Endodermal cell (in vitro differentiated cells): ENCODE results near the gene KIAA1217. TPM values are rescaled to one million over a fixed set of nuclear protein-coding genes. Genes with fewer than 3 reads are reported as not detected.

Experiments used
- DNase-seq: peaks from one replicate; pipeline ENCODE4 v3.0.0-alpha.2; 2017
- H3K27ac ChIP-seq: 2 replicates; pipeline ENCODE4 v1.5.1; 2013; ENCODE audit warnings: mild to moderate bottlenecking, low read depth, low read length, moderate library complexity
- H3K27me3 ChIP-seq: 2 replicates; pipeline ENCODE4 v1.6.1; 2013; ENCODE audit warnings: mild to moderate bottlenecking, low read length, moderate library complexity; ENCODE audit not compliant: insufficient read depth, control insufficient read depth, poor library complexity, severe bottlenecking
- H3K36me3 ChIP-seq: 2 replicates; pipeline ENCODE4 v1.7.0; 2013; ENCODE audit warnings: mild to moderate bottlenecking, low read length, moderate library complexity; ENCODE audit not compliant: control insufficient read depth, insufficient read depth
- H3K4me1 ChIP-seq: one replicate; pipeline ENCODE4 v1.7.0; 2013; ENCODE audit warnings: low read length; ENCODE audit not compliant: control insufficient read depth, insufficient read depth
- H3K4me3 ChIP-seq: 2 replicates; pipeline ENCODE4 v1.5.1; 2013; ENCODE audit warnings: mild to moderate bottlenecking, low read length, moderate library complexity
- H3K9ac ChIP-seq: 2 replicates; pipeline ENCODE4 v1.6.1; 2013; ENCODE audit warnings: mild to moderate bottlenecking, low read length, moderate library complexity; ENCODE audit not compliant: poor library complexity, severe bottlenecking; ENCODE audit errors: extremely low read depth
- H3K9me3 ChIP-seq: 2 replicates; pipeline ENCODE4 v1.6.1; 2013; ENCODE audit warnings: mild to moderate bottlenecking, low read length, moderate library complexity; ENCODE audit not compliant: control insufficient read depth
- H3K27ac Mint-ChIP-seq: 2 replicates; pipeline ENCODE4 v1.8.0; 2020; ENCODE audit warnings: mixed read lengths
- H3K27me3 Mint-ChIP-seq: 2 replicates; pipeline ENCODE4 v1.8.0; 2021; ENCODE audit warnings: mild to moderate bottlenecking, mixed read lengths; ENCODE audit not compliant: insufficient read depth
- H3K36me3 Mint-ChIP-seq: 2 replicates; pipeline ENCODE4 v1.8.0; 2020; ENCODE audit warnings: low read depth, mixed read lengths
- H3K4me1 Mint-ChIP-seq: 2 replicates; pipeline ENCODE4 v1.8.0; 2020; ENCODE audit warnings: mixed read lengths
- H3K4me3 Mint-ChIP-seq: 2 replicates; pipeline ENCODE4 v1.8.0; 2020; ENCODE audit warnings: mild to moderate bottlenecking, moderate library complexity, mixed read lengths
- H3K9me3 Mint-ChIP-seq: 2 replicates; pipeline ENCODE4 v1.8.0; 2020; ENCODE audit warnings: mild to moderate bottlenecking, mixed read lengths
- CTCF ChIP-seq: fragments of 200-600 bp; sonication (generic); conservative IDR thresholded peaks from 2 replicates; pipeline ENCODE4 v1.5.0; 2021; ENCODE audit warnings: antibody characterized with exemption, mild to moderate bottlenecking
- WGBS, 2 experiments: methylation state at CpG; one replicate each; pipeline versions ENCODE4 v1.1.5 to v1.1.7; 2013; ENCODE audit warnings: missing lambda C conversion rate in 2 of 2, mixed read lengths in 1 of 2; ENCODE audit not compliant: insufficient coverage in 1 of 2, insufficient read length in 1 of 2; 5-methylcytosine and 5-hydroxymethylcytosine counted together
- total RNA-seq, 2 donors: library from RNA; stranded (reverse); fragmentation: NEBNext Ultra II Directional in 1 of 2; extraction: Animal tissue kit (Norgen Biotek cat#: 25700) in 1 of 2; gene quantifications; 2 replicates in 1 of 2; 3 replicates in 1 of 2; pipeline ENCODE4 v1.2.1, GENCODE V29; 2021

KIAA1217 gene
- total RNA-seq, 2 donors from 2014 or later = 25.4 to 27.2 TPM

- Histone ChIP-seq H3K27me3 (no peaks in the 10 kb centered on the region), H3K4me1 (peaks cover 14% of the 10 kb centered on the region), H3K36me3 (no peaks in the 10 kb centered on the region), H3K9me3 (no peaks in the 10 kb centered on the region), H3K4me3 (no peak overlapping the region), H3K27ac (no peak overlapping the region), H3K9ac (no peak overlapping the region)
- Mint-ChIP-seq H3K27ac (no peak overlapping the region), H3K36me3 (no peaks in the 10 kb centered on the region), H3K9me3 (no peaks in the 10 kb centered on the region), H3K4me1 (peaks cover 30% of the 10 kb centered on the region), H3K27me3 (no peaks in the 10 kb centered on the region), H3K4me3 (no peak overlapping the region)
- TF ChIP-seq CTCF = no peak
- no peak for DNase-seq
- whole genome bisulfite sequencing, 2 experiments = 95 to 100% methylated on average over 3 to 4 of the region's 4 CpGs
Measured at GRCh38 chr10:24242562-24242961, 33.6 kb downstream of the KIAA1217 start.

GRCh38 chr10:24246365-24246764 is 37.4 kb downstream of the KIAA1217 start:
- Histone ChIP-seq H3K36me3 (no peaks in the 10 kb centered on the region), H3K9ac (no peak overlapping the region), H3K27ac (no peak overlapping the region), H3K4me3 (no peak overlapping the region), H3K9me3 (no peaks in the 10 kb centered on the region), H3K27me3 (no peaks in the 10 kb centered on the region), H3K4me1 (peaks cover 7% of the 10 kb centered on the region)
- no peak overlapping the region for H3K4me3 Mint-ChIP-seq
- DNase-seq = no peak
- H3K4me1 Mint-ChIP-seq = peaks cover 7% of the 10 kb centered on the region
- H3K27ac Mint-ChIP-seq = no peak overlapping the region
- H3K27me3 Mint-ChIP-seq = no peaks in the 10 kb centered on the region
- no peak for TF ChIP-seq CTCF
- no peaks in the 10 kb centered on the region for H3K36me3 Mint-ChIP-seq
- 68 to 100% methylated on average over 1 to 4 of the region's 5 CpGs for WGBS, 2 experiments
- no peaks in the 10 kb centered on the region for H3K9me3 Mint-ChIP-seq

GRCh38 chr10:24247841-24248240 is 38.9 kb downstream of the KIAA1217 start:
- Mint-ChIP-seq H3K9me3 (no peaks in the 10 kb centered on the region), H3K4me1 (peaks cover 10% of the 10 kb centered on the region), H3K27ac (no peak overlapping the region), H3K27me3 (no peaks in the 10 kb centered on the region), H3K36me3 (no peaks in the 10 kb centered on the region), H3K4me3 (no peak overlapping the region)
- H3K9me3 ChIP-seq = no peaks in the 10 kb centered on the region
- no peak for DNase-seq
- H3K36me3 ChIP-seq = no peaks in the 10 kb centered on the region
- no peak overlapping the region for H3K9ac ChIP-seq
- no peaks in the 10 kb centered on the region for H3K27me3 ChIP-seq
- no peak overlapping the region for H3K4me3 ChIP-seq
- no peak for TF ChIP-seq CTCF
- WGBS, 2 experiments = 89 to 100% methylated on average over 1 of the region's 1 CpG
- peaks cover 7% of the 10 kb centered on the region for H3K4me1 ChIP-seq
- H3K27ac ChIP-seq = no peak overlapping the region
